Stimulated activated CD4-positive, alpha-beta T cell treated with anti-CD3 and anti-CD28 coated beads, TNF-alpha, amount 100 ng/mL, for 4 hours (primary cell): ENCODE data around the gene NTHL1.

Experiments used
- DNase-seq, 3 experiments: peaks; one replicate each; pipeline ENCODE4 v3.0.0-alpha.2; 2020; ENCODE audit warnings: low read depth in 3 of 3

The NTHL1 gene

DNA sequence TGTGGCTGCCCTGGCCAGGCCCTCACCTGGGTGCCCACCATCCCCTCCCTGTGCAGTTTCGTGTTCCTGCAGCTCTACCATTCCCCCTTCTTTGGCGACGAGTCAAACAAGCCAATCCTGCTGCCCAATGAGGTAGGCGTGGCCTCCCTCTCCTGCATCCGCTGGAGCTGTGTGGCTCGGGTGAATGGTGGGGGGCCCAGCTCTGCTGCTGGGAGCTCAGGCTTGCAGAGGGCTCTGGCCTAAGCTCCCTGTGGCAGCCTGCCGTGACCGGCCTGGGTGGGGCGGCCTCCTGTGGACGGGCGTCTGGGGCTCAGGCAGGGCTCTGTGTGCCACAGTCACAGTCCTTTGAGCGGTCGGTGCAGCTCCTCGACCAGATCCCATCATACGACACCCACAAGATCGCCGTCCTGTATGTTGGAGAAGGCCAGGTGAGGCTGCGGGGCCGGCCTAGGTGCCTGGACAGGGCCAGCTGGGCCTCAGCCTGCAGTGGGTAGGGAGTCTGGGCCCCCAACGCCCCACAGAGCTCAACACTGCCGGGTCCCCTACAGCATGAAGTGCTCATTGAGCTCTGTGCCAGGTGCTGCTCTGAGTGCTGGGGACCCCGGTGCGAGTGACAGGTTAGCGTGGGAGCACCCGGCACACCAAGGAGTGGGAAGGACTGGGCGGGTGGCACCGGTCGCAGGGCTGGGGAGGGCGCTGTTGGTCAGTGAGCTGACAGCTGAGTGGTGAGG lies 37.4 kb upstream of the NTHL1 start:
- no peak for DNase-seq

DNA sequence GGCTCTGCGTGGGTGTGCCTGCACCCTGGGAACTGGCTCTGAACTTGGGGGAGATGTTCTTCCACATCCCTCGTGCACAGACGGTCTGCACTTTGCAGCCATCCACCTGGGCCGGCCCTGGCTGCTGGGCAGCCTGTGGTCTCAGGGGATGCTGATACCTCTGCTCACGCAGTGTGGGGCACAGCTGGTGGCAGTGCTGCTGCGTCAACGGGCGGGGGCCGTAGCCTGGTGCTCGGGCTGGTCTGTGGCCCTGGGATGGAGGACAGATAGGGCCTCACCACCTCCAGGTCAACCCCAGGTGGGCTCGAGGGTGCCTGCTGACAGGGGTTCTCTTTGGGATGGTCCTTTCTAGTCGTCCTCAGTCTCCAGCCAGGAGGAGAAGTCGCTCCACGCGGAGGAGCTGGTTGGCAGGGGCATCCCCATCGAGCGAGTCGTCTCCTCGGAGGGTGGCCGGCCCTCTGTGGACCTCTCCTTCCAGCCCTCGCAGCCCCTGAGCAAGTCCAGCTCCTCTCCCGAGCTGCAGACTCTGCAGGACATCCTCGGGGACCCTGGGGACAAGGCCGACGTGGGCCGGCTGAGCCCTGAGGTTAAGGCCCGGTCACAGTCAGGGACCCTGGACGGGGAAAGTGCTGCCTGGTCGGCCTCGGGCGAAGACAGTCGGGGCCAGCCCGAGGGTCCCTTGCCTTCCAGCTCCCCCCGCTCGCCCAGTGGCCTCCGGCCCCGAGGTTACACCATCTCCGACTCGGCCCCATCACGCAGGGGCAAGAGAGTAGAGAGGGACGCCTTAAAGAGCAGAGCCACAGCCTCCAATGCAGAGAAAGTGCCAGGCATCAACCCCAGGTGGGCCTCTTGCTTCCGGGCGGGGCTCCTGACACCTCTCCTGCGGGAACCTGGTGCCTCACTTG lies 36.5 kb upstream of the NTHL1 start:
- DNase-seq, result no peak

DNA sequence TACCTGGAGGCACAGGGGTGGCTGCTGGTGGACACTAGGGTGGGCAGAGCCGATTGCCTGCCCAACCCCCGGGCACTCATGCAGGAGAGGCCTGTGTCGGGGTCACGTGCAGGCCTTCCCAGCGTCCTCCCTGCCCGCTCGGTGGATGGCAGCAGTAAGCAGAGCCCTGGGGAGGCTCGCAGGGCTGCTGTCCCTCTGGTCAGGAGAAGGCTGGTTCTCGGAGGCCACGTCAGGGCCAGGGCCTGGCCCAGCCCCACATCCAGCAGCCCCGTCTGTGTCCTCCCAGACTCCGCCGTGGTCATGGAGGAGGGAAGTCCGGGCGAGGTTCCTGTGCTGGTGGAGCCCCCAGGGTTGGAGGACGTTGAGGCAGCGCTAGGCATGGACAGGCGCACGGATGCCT lies 35.8 kb upstream of the NTHL1 start:
- no peak for DNase-seq

DNA sequence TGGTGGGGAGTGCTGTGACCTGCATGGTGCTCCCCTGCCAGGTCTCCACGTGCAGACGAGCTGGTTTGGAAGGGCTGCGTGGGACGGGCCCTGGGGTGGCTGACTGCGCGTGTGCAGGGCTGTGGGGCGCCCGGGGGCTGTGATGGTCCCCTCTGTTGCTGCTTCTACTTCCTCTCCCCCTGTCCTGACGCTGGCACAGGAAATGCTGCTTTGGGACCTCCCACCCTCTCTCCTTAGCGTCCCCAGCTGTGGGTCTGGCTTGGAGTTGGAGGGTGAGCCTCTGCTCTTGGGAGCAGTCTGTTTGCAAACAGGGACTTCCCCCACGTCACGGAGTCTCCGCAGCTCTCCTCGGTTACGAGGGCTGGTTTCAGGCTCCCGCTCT lies 35.3 kb upstream of the NTHL1 start:
- DNase-seq, result no peak

DNA sequence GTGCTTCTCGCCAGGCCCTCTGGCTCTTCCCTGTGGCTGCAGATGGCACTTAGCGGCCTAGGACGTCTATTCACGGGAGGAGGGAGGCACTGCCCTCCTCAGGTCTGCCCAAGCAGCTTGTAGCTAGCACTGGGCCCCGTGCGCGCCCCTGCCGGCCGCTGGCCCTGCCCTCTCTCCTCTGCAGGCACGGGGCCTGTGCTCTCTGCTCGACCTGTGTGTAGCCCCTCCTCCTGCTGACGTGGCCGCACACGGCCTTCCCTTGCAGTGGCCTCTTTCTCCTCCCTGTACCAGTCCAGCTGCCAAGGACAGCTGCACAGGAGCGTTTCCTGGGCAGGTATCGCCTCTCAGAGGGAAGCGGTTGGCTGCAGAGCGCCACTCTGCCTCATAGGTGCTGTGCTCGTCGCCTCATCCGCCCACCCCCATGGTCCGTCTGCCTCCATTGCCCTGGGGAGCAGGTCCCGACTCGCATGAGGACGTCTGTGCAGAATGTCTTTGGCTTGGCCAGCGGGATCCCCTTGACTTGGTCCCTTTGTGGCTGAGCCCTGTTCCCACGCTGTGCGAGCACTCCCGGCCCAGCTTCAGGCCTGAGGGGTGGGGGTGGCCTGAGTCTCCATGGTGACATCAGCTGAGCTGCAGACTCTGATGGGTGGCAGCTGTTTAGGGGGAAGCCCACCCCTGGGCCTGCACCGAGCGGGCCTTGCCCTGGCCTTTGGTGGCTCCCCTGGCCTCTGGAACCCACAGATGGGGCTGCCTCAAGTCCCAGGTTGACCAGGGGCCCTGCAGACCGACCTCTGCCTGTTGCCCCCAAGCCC lies 34.7 kb upstream of the NTHL1 start:
- no peak for DNase-seq

DNA sequence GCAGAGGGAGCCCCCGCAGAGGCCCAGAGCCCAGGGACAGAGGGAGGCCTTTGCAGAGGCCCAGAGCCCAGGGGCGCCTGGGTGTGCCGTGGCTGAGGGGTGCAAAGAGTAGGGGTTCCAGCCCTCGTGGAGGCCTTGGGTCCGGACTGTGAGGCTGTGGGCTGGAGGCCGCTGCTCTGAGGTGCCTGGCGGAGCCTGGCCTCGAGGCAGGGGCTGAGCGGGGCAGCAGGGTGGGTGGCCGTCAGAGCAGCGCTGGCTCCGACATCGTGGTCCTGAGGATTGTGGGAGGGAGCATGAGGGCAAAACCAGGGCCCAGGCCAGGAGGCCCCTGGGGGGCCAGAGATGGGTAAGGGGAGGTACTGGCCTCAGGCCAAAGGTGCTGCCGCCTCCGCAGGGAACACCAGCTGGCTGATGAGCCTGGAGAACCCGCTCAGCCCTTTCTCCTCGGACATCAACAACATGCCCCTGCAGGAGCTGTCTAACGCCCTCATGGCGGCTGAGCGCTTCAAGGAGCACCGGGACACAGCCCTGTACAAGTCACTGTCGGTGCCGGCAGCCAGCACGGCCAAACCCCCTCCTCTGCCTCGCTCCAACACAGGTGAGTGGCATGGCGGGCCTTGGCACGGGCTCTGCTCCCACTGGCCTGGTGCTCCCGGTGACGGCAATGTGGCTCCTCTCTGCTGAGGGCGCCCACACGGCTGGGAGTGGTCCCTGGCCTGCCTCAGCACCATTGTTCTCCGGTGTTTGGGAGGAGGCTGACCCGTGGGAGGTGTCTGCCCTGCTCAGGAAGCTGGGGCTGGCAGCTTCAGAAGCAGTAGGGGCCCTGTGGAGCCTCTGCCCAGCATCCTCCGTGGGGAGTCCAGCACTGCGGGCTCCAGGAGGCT lies 33.8 kb upstream of the NTHL1 start:
- DNase-seq, result no peak

DNA sequence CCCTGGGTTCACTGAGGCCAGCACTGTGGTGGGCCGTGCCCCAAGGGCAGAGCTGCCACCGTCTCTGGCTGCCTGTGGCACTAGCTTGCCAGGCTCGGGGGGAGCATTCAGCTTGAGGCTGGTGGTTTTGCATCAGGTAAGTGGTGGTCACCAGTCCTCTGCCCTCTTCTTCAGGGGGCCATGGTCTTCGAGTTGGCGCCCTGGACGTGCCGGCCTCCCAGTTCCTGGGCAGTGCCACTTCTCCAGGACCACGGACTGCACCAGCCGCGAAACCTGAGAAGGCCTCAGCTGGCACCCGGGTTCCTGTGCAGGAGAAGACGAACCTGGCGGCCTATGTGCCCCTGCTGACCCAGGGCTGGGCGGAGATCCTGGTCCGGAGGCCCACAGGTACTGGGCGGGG lies 32.4 kb upstream of the NTHL1 start:
- DNase-seq, result no peak

DNA sequence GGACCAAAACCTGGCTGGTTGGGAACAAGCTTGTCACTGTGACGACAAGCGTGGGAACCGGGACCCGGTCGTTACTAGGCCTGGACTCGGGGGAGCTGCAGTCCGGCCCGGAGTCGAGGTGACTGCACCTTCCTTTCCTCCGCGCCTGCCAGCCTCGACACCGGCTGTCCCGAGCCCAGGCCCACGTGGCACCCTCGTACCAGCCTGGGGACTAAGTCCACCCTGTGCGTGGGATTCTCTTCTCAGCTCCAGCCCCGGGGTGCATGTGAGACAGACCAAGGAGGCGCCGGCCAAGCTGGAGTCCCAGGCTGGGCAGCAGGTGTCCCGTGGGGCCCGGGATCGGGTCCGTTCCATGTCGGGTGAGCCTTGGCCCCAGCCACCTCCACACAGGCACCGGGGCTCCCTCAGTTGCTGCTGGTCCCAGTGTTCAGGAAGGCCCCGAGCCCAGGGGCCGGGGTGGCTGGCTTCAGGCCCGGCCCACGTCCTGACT lies 31.7 kb upstream of the NTHL1 start:
- DNase-seq, result no peak

DNA sequence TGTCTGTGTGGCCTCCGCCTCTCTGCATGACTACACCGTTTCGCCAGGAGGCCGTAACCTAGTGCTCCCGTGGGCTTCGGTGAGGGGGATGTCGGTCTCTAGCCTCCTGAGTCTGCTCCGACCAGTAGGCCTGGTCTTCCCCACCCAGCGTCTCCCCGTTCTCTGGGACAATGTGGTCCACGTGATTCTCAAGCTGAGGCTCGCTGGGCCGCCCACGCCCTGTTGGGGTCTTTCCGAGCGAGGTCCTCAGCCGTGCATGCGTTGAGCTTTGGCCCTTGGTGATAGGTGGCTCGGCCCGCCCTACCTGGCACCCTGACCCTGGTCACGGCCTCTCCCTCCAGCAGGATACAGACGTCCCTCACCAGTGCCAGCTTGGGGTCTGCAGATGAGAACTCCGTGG lies 31.1 kb upstream of the NTHL1 start:
- no peak for DNase-seq

DNA sequence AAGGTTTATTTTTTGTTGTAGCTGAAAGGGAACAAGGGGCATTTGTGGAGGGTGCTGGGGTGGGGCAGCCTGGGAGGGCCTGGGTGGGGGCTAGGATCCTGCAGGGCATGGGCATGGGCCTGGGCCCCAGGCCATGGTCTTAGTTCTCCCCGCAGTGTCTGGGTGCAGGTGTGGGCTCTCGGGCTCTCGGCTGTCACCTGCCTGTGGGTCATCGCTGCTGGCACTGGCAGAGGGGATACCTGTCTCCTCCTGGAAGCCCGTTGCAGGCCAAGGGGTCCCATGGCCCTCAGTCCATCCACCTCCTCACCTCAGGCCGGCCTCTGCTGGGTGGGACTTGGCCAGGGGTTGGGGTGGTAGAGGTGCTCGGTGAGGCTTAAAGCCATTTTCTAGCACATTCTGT lies 30.5 kb upstream of the NTHL1 start:
- no peak for DNase-seq

DNA sequence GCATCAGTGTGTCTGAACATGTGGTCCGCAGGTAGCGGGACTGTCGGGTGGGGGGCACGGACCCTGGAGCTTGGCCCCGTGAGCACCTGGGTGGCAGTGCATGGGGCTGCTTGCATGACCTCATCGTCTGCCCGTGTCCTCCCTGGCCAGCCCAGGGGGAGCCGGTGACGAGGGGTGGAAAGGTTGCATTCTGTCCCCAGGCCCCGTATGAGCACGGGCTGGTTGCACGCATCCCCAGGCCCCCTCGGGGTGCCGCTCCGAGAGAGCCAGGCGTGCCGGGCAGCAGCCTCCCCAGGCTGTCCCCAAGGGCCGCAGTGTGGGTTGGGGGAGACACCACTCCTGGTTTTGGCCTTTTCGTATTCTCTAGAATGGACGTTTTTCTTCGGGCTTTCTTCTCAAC lies 30.1 kb upstream of the NTHL1 start:
- DNase-seq, result no peak

DNA sequence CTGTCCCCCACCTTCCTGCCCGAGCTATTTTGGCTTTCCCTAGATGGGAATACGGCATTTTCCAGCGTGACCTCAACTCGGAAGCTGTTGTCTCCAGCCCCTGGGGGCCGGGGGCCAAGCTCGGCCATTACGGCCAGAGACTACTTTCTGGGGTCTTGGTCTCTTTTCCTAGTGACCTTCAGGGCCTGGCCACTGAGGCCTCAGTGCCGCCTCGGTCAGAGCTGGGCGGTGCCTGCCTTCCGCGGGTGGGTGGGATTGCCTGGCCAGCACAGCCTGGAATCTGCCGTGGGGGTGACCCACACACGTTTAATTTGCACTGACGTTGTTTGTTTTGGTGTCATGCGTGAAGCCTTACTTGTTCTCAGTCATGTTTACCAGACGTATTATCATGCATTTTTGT lies 29.4 kb upstream of the NTHL1 start:
- no peak for DNase-seq

DNA sequence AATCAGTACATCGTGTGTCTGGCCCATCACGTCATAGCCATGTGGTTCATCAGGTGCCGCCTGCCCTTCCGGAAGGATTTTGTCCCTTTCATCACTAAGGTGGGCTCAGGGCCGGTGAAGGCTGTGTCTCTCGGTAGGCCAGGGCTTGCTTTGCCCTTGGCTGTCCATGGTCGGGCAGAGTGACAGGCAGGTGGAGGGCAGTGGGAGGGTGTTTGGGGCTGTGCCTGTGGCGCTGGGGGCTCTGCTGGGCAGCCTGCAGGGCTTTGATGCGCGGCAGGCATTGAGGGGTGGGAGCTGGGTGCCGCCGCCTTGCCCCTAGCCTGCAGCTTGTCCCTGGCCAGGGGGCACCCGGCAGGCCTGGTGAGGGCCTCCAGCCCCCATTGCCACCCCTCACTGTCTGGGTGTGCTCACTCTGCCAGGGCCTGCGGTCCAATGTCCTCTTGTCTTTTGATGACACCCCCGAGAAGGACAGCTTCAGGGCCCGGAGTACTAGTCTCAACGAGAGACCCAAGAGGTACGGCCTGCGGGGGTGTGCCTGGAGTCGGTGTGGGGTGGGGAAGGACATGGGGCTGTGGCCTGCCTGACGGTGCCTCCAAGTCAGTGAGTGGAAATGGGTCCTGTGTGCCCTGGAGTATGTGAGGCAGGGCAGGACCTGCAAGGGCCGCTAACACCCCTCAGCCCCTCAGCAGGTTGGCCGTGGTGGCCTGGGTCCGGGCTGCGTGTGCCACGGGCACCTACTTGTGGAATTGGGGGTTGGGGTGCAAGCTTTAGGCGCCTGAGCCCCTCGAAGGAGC lies 28.6 kb upstream of the NTHL1 start:
- no peak for DNase-seq

DNA sequence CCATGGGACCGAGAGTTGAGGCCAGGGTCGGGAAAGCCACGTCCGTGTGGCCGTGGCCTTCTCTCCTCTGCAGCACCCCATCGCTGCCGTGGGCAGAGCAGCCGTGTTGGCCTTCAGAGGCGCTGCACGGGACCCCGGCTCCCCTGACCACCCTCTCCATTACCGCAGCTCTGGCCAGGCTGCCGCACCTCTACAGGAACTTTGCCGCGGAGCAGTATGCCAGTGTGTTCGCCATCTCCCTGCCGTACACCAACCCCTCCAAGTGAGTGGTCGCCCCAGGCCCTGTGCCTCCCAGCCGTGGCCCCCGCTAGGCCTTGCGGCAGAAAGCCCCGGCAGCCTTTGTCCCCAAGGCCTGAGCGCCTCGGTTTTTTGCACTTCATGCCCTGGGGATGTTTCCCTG lies 28.0 kb upstream of the NTHL1 start:
- DNase-seq, result no peak

DNA sequence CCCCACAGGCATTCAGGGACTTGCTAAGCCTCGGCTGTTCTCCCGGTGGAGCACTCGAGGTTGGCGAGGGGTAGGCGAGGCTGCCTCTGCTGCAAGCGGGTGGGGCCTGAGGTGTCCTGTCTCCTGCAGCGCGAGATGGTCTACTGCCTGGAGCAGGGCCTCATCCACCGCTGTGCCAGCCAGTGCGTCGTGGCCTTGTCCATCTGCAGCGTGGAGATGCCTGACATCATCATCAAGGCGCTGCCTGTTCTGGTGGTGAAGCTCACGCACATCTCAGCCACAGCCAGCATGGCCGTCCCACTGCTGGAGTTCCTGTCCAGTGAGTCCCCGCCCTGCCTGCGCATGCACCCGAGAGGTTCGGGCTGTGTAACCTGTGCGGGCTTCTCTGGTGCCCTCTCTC lies 26.4 kb upstream of the NTHL1 start:
- no peak for DNase-seq

DNA sequence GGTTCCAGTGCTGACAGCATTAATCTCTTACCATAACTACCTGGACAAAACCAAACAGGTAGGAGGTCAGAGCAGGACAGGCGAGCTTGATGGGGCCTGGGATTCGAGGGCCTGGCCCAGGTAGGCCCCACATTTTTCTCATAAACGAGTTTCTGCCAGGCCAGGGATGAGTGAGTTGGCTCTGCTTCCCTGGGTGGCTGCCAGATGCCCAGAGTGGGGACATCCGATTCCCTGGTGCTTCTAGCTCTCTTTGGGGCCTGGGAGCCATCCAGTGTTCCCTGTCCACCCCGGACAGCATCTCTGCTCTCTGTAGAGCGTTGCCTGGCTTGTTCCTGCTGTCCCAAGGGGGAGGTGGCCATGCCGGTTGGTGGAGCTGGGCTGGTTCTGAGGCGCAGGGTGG lies 25.3 kb upstream of the NTHL1 start:
- no peak for DNase-seq

DNA sequence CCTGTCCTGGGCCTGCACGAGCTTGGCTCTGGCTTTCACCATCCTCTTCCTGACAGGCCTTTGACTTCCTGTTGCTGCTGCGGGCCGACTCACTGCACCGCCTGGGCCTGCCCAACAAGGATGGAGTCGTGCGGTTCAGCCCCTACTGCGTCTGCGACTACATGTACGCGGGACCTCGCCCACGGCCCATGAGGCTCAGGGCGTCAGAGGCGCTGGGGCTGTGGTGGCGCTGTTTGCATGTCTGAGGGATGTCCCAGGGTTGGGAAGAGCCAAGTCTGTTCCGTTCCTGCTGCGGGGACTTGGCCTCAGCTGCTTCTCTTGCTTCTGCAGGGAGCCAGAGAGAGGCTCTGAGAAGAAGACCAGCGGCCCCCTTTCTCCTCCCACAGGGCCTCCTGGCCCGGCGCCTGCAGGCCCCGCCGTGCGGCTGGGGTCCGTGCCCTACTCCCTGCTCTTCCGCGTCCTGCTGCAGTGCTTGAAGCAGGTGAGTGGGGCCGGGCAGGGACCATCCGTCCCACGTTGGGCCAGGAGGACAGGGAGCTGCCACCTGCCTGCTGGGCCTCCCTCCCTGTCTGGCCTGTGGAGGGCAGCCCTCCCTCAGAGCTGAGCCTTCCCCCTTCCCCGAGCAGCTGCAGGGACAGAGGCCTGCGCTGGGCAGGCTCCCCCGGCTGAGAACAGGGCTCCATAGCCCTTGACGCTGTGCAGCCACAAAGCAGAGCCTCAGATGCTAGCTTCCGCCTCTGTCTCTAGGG lies 24.0 kb upstream of the NTHL1 start:
- no peak for DNase-seq

DNA sequence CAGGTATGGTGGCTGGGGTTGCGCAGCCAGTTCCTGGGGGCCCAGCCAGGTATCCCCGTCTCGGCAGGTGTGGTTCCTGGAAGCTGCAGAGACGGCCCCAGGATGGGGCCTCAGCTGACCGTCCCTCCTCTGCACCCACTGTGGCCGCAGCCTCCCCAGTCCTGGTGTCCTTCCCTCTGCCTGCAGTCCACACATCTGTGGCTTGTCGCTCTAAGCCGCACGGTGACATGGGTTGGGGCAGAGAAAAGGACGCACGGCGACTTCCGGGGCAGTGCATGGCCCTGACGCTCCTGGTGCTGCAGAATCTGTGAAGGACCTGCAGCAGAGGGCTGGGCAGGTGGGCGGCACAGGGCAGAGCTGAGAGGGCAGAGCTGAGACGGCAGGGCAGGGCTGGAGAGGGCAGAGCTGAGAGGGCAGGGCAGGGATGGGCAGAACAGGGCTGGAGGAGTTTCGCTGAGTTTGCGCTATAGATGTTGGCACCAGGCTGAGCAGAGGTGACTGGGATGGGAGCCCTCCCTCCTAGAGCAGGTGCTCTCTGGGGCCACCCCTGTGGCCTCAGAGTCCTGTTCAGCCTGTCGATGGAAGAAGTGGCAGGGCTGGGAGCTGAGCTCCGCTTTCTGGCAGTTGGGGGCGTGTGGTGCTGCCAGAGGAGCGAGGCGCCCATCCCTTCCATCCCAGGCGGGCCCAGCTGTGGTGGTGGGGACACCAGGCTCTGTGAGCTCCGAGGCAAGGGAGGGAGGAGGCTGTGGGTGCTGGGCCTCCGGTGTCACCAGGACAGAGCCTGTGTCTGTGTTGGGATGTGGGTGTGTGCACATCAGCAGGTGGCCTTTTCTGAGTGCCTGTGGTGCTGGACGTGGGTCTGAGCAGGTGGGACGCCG lies 23.2 kb upstream of the NTHL1 start:
- no peak for DNase-seq

DNA sequence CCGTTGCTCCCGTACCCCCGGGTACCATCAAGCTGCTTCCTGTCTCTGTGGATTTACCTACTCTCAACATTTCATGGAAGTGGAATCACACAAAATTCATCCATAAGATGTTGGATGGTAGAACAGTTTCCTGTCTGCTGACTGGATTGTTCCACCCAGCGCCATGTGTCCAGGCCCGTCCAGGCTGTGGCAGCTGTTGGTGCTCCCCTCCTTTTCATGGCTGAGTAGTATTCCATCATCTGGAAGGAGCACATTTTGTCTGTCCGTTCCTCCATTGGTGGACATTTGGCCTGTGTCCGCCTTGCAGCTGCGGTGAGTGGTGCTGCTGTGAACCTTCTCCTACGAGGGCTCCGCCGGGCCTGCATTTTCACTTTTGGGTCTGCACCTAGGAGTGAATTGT lies 18.5 kb upstream of the NTHL1 start:
- no peak for DNase-seq
